Transverse colon (tissue), 4 donors: ENCODE data around the gene PPP1R7. TPM values are rescaled to one million over a fixed set of nuclear protein-coding genes. Genes with fewer than 3 reads are reported as not detected.

ENCODE experiments used
- DNase-seq: peaks from one replicate; pipeline ENCODE4 v3.0.0-alpha.2; 2019
- H3K27ac ChIP-seq, 4 donors: fragments of 200-600 bp; sonication (generic); 2 replicates each; pipeline ENCODE4 v1.5.1; 2016 to 2018; ENCODE audit warnings: inconsistent platforms in 4 of 4
- H3K27me3 ChIP-seq: fragments of 200-600 bp; sonication (generic); 2 replicates; pipeline ENCODE4 v1.5.1; 2017; ENCODE audit warnings: inconsistent platforms
- H3K36me3 ChIP-seq, 4 donors: fragments of 200-600 bp; sonication (generic); 2 replicates each; pipeline ENCODE4 v1.5.1; 2017 to 2019; ENCODE audit warnings: inconsistent platforms in 4 of 4
- H3K4me1 ChIP-seq, 4 donors: fragments of 200-600 bp; sonication (generic); 2 replicates each; pipeline ENCODE4 v1.5.1; 2017 to 2020; ENCODE audit warnings: inconsistent platforms in 4 of 4
- H3K4me3 ChIP-seq, 4 donors: fragments of 200-600 bp; sonication (generic); 1 replicate in 1 of 4; 2 replicates in 3 of 4; pipeline versions ENCODE4 v1.5.1 to v1.6.1; 2017 to 2019; ENCODE audit warnings: inconsistent platforms in 4 of 4
- H3K9me3 ChIP-seq, 2 donors: fragments of 200-600 bp; sonication (generic); 2 replicates each; pipeline ENCODE4 v1.5.1; 2017 to 2019; ENCODE audit warnings: inconsistent platforms in 2 of 2
- EP300 ChIP-seq: sonication (generic); formaldehyde crosslinking; IDR thresholded peaks from one replicate; pipeline ENCODE4 v1.6.1; 2017; ENCODE audit warnings: antibody characterized with exemption, low read depth
- POLR2A ChIP-seq: fragments of 450-650 bp; IDR thresholded peaks from one replicate; pipeline ENCODE4 v1.6.1; 2016; ENCODE audit warnings: antibody characterized with exemption, mild to moderate bottlenecking, moderate library complexity
- POLR2AphosphoS5 ChIP-seq, 3 donors: sonication (generic); formaldehyde crosslinking; IDR thresholded peaks; one replicate each; pipeline ENCODE4 v1.6.1; 2016; ENCODE audit warnings: antibody characterized with exemption in 3 of 3
- WGBS, 2 donors: methylation state at CpG; one replicate each; pipeline ENCODE4 v1.1.5; 2018; ENCODE audit warnings: low coverage in 1 of 2; 5-methylcytosine and 5-hydroxymethylcytosine counted together
- in situ Hi-C, 4 donors: fragments of 200-750 bp; cut with MboI; loops; one replicate each; pipeline versions ENCODE4 v1.15.0 to v1.15.1; 2017; ENCODE audit warnings: low sequenced_read_pairs in 3 of 4, low pct_ligation_motif_present in 1 of 4, low pct_unique_long_range_greater_than_20kb in 1 of 4
- intact Hi-C: fragments of 100-400 bp; cut with DNase I; formaldehyde crosslinking; loops from one replicate; pipeline ENCODE4 v1.15.1; 2023; ENCODE audit warnings: low total_unique reads
- total RNA-seq, 4 donors: library from RNA; depleted of rRNA; stranded (reverse); fragments of >200 nt; gene quantifications; one replicate each; pipeline ENCODE4 v1.1.0, GENCODE V29; 2016
- TF ChIP-seq, protein P1 (sequence below), 5 experiments: fragments of 200-600 bp in 3 of 5; fragments of 450-650 bp in 2 of 5; sonication (generic) in 3 of 5; IDR thresholded peaks; 1 replicate in 2 of 5; 2 replicates in 3 of 5; pipeline ENCODE4 v1.5.1; 2016 to 2017; ENCODE audit warnings: antibody characterized with exemption in 5 of 5, inconsistent platforms in 3 of 5, mild to moderate bottlenecking in 2 of 5, moderate library complexity in 1 of 5

PPP1R7 gene
- total RNA-seq, 4 donors from 2014 or later = 10.8 to 84.2 (median 46.5) TPM

DNA sequence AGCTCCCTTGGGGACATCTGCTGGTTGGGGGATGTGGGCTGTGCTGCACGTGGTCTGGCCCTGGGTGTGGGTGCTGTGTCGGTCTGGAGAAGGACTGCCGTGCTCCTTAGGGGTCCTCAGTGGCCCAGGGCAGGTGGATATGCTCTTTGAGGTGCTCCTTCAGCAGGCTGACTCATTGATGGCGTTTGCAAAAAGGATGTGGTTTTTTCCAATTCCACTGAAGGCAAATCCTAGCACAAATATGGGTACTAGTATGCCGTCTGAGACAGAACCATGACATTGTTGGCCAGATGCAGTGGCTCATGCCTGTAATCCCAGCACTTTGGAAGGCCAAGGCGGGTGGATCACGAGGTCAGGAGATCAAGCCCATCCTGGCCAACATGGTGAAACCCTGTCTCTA is 3.3 kb downstream of the PPP1R7 start:
- no peak for TF ChIP-seq POLR2AphosphoS5 (IDR thresholded peaks at IDR 0.05)
- TF ChIP-seq POLR2A = no peak
- no peak for TF ChIP-seq EP300
- TF ChIP-seq, protein P1, sequence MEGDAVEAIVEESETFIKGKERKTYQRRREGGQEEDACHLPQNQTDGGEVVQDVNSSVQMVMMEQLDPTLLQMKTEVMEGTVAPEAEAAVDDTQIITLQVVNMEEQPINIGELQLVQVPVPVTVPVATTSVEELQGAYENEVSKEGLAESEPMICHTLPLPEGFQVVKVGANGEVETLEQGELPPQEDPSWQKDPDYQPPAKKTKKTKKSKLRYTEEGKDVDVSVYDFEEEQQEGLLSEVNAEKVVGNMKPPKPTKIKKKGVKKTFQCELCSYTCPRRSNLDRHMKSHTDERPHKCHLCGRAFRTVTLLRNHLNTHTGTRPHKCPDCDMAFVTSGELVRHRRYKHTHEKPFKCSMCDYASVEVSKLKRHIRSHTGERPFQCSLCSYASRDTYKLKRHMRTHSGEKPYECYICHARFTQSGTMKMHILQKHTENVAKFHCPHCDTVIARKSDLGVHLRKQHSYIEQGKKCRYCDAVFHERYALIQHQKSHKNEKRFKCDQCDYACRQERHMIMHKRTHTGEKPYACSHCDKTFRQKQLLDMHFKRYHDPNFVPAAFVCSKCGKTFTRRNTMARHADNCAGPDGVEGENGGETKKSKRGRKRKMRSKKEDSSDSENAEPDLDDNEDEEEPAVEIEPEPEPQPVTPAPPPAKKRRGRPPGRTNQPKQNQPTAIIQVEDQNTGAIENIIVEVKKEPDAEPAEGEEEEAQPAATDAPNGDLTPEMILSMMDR (IDR thresholded peaks at IDR 0.05) = no peak
- Histone ChIP-seq H3K9me3 (no peaks in the 10 kb centered on the region), H3K4me3 (no peak overlapping the region), H3K36me3 (peaks cover 0 to 9% (median 2%) of the 10 kb centered on the region in 4 donors), H3K27me3 (no peaks in the 10 kb centered on the region), H3K4me1 (peaks cover 4 to 15% (median 15%) of the 10 kb centered on the region in 4 donors), H3K27ac (no peak overlapping the region)
- in situ Hi-C loops (no loop called here), intact Hi-C loops (no loop called here)
- DNase-seq = no peak
- 78 to 100% methylated on average over 2 to 7 of the region's 7 CpGs for WGBS, 2 donors

DNA sequence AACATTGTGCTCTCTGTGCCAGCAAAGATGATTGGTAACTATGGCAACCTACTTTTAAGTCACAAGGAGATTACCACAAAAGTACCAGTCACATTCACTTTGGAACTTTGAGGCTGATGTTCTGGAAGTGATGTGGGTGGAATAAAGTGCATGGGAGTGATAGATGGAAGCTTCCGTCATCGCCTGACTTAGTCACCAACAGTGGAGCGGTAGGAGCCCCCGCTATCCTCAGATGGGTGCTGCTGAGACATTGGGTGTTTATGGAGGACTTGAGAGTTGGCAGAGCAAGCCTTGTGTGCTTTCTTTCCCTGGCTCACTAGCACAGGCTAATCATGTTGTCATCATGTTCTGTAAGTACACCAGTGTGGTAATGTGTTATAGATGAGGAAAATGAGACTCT is 4.6 kb downstream of the PPP1R7 start:
- no peaks in the 10 kb centered on the region for H3K9me3 ChIP-seq
- no peak overlapping the region for H3K4me3 ChIP-seq
- no peak for TF ChIP-seq POLR2A
- TF ChIP-seq, protein P1 (IDR thresholded peaks at IDR 0.05) = no peak
- no peak for TF ChIP-seq POLR2AphosphoS5 (IDR thresholded peaks at IDR 0.05)
- TF ChIP-seq EP300 = no peak
- intact Hi-C loops = no loop called here
- H3K4me1 ChIP-seq = peaks cover 4 to 13% (median 10%) of the 10 kb centered on the region in 4 donors
- 88 to 96% methylated on average over 4 of the region's 4 CpGs for WGBS, 2 donors
- no peaks in the 10 kb centered on the region for H3K27me3 ChIP-seq
- in situ Hi-C loops = no loop called here
- peaks cover 0 to 20% (median 8%) of the 10 kb centered on the region in 4 donors for H3K36me3 ChIP-seq
- DNase-seq = no peak
- H3K27ac ChIP-seq = no peak overlapping the region

DNA sequence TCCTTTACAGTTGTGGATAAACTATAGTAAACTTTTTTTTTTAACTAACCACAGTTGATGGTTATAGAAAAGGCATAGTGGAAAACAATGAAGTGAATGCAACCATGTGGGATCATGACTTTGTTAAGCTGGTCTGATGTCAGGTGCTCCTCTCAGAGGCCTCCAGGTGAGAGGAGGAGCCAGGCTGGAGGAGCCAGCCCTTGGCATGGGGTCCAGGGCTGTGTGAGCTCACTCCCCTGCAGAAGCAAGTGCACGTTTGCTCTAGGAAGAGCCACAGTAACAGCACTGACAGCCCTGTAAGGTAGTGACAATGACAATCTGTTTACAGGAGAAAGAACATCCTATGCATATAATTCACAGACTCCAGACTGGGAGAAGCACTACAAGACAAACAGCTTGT is 5.7 kb downstream of the PPP1R7 start:
- in situ Hi-C loops = no loop called here
- WGBS, 2 donors = 83% methylated on average over 1 of the region's 1 CpG; no CpG with 5 or more reads in 1 of the 2 donors
- peaks cover 0 to 25% (median 9%) of the 10 kb centered on the region in 4 donors for H3K36me3 ChIP-seq

DNA sequence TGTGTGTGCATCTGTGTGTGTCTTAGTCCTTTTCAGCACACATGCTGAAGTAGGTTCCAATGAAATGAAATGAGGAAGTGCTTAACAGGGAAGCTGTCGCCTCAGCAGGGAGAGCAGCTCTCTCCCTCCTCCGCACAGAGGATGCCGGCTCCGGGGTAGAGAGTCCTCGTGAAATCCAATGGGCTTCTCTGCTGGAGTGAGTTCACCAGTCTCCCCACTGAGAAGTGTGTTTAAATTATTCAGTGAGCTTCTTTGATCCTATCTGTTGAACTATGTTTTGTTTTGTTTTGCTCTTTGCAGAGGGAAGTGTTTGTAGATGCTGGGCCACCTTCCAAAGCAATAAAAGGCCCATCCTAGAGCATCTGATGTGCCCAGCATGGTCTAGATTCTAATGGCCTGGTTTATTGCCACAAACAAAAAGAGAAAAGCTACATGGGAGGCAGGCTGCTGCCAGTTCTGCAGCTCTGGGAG is 6.7 kb downstream of the PPP1R7 start:
- Histone ChIP-seq H3K36me3 (peaks cover 0 to 25% (median 9%) of the 10 kb centered on the region in 4 donors), H3K4me1 (peaks cover 0 to under 1% (median under 1%) of the 10 kb centered on the region in 4 donors), H3K27me3 (no peaks in the 10 kb centered on the region), H3K4me3 (no peak overlapping the region), H3K27ac (no peak overlapping the region), H3K9me3 (no peaks in the 10 kb centered on the region)
- in situ Hi-C loops = no loop called here
- TF ChIP-seq POLR2AphosphoS5 (IDR thresholded peaks at IDR 0.05) = no peak
- no peak for TF ChIP-seq POLR2A
- no peak for TF ChIP-seq EP300
- TF ChIP-seq, protein P1 (IDR thresholded peaks at IDR 0.05) = no peak
- no peak for DNase-seq
- WGBS, 2 donors = 51 to 66% methylated on average over 5 of the region's 5 CpGs
- intact Hi-C loops = no loop called here

More for the DNA sequence above, 5.7 kb downstream of the PPP1R7 start:
- intact Hi-C loops = no loop called here
- no peaks in the 10 kb centered on the region for H3K9me3 ChIP-seq
- DNase-seq = no peak
- H3K4me3 ChIP-seq = no peak overlapping the region
- no peak overlapping the region for H3K27ac ChIP-seq
- H3K4me1 ChIP-seq = peaks cover 4 to 10% (median 8%) of the 10 kb centered on the region in 4 donors
- TF ChIP-seq POLR2A (no peak), POLR2AphosphoS5 (IDR thresholded peaks at IDR 0.05) (no peak), EP300 (no peak)
- TF ChIP-seq, protein P1 (IDR thresholded peaks at IDR 0.05) = no peak
- H3K27me3 ChIP-seq = no peaks in the 10 kb centered on the region
